Measurements from ENCODE around the gene HEPACAM2.

Gene HEPACAM2

DNA sequence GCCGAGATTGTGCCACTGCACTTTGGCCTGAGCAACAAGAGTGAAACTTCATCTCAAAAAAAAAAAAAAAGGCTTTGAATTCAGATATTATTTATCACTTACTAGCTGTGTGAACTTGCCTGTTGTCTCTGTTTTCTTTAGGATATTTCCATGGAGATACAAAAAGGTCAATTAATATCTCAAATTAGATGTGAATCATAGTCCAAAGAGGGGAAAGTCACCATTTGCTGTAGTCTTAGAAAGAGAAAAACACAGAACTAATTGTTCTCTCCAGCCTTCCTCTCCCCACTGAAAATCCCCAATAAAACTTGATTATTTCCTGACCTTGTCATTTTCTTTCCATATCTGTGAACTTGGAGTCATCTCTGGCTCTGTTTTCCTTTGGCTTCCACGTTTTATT, 21.2 kb downstream of the HEPACAM2 start:
- DNase-seq (ENCODE audit: low read depth) = no peak
- no peak overlapping the region for H3K4me3 ChIP-seq (ENCODE audit: low read depth, low read length)
- TF ChIP-seq, protein P1, sequence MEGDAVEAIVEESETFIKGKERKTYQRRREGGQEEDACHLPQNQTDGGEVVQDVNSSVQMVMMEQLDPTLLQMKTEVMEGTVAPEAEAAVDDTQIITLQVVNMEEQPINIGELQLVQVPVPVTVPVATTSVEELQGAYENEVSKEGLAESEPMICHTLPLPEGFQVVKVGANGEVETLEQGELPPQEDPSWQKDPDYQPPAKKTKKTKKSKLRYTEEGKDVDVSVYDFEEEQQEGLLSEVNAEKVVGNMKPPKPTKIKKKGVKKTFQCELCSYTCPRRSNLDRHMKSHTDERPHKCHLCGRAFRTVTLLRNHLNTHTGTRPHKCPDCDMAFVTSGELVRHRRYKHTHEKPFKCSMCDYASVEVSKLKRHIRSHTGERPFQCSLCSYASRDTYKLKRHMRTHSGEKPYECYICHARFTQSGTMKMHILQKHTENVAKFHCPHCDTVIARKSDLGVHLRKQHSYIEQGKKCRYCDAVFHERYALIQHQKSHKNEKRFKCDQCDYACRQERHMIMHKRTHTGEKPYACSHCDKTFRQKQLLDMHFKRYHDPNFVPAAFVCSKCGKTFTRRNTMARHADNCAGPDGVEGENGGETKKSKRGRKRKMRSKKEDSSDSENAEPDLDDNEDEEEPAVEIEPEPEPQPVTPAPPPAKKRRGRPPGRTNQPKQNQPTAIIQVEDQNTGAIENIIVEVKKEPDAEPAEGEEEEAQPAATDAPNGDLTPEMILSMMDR (IDR thresholded peaks at IDR 0.05; ENCODE audit: insufficient read depth, low read depth, low read length, missing control alignments) = no peak

DNA sequence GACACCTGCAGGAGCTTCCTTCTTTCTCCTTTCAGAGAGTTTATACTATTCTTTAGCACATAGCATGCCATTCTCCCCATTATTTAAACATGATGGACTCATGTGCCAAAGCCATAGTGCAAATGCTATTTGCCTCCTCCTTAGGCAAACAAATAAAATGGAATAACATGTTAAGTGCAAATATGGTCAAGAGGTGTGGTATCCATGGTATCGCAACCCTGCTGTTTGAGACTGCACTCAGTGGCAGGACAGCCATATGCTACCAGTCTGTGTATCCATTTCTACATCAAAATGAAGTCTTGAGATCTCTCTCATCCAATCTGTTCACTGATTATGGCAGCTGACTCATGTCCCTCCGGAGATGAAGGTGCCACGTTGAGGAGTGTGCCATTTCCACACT, 22.8 kb downstream of the HEPACAM2 start:
- TF ChIP-seq, protein P1 (IDR thresholded peaks at IDR 0.05; ENCODE audit: insufficient read depth, low read depth, low read length, missing control alignments) = no peak
- no peak for DNase-seq (ENCODE audit: low read depth)
- H3K4me3 ChIP-seq (ENCODE audit: low read depth, low read length) = no peak overlapping the region

DNA sequence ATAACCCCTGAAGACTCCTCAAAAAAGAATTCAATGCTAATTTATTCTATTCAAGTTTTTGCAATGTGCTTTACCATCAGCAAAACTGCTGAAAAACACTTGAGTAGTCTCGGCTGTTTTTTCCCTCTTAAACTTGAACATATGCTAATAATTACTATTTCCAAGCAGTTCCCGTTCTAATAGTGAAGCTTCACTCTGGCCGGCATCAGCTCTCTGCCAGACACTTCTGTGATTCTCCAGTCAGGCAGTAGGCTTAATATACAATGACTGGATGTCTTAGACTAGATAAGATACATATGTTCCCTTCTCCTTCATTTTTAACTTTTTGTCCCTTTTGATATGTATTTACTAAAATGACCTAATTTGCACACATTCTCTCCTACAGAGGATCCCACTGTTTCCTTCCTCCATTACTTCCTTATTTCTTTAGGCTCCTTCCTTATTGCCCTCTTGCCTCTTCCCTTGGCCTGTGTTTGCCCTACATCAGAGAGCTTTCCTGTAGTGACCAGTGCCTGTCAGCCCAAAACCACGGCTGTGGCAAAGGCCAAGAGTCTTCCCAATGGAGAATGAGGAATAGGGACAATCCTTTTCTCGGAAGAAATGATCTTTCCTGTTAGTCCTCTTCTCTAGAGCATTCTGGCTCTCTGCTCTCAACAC, 23.5 kb downstream of the HEPACAM2 start:
- H3K4me3 ChIP-seq (ENCODE audit: low read depth, low read length) = no peak overlapping the region
- no peak for DNase-seq (ENCODE audit: low read depth)
- TF ChIP-seq, protein P1 (IDR thresholded peaks at IDR 0.05; ENCODE audit: insufficient read depth, low read depth, low read length, missing control alignments) = no peak

DNA sequence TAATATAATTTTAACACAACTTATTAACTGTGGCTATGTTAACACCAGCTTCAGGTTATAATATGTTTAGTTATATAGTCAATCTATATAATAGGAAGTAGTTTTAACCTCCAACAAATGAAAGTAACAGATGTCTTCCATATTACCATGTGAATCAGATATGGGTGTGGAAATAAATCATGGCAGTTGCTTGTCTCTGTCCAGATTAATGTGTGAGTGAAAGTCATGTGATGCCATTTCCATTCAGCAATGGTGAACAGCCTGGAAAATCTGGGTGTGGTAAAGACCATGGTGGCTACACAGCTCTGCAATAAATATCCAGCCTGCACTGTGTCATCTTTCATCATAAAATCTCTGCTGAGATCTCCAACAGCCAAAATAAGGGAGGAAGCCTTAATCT, 27.8 kb downstream of the HEPACAM2 start:
- no peak overlapping the region for H3K4me3 ChIP-seq (ENCODE audit: low read depth, low read length)
- TF ChIP-seq, protein P1 (IDR thresholded peaks at IDR 0.05; ENCODE audit: insufficient read depth, low read depth, low read length, missing control alignments) = no peak
- DNase-seq (ENCODE audit: low read depth) = no peak

DNA sequence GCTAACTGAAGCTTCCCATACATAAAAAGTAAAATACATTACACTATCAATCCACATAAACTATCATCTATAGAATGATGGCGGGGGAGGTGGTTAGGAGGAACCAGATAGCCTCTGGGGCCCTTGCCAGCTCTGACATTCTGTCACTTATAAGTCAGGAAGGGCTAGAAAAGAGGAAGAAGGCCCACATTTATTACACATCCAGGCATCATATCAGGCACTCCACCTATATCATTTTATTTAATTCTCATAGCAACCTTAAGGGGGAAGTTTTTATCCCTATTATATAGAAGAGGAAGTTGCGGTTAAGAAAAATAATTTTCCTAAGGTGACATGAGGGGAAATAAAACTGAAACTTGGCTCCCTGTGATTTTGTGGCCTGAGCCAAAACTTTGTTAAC, 29.9 kb downstream of the HEPACAM2 start:
- TF ChIP-seq, protein P1 (IDR thresholded peaks at IDR 0.05; ENCODE audit: insufficient read depth, low read depth, low read length, missing control alignments) = no peak
- no peak for DNase-seq (ENCODE audit: low read depth)
- H3K4me3 ChIP-seq (ENCODE audit: low read depth, low read length) = no peak overlapping the region

DNA sequence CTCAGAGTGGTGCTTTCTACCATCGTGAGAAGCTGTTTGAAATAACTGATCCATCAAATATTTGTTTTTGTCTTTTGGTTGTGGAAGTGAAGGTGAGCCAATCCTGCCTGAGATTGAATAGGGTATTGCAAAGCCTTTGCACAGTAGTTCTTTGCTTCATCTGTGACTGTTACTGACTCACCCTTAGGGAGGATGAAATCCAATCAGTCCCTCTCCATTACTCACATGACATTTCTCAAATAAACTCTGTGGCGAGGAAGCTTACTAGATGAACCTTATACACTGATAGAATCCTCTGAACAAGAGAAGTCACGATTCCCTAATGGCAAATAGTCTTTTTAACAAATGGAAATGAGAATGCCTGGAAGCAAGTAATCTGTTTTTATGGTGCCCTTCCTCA, 31.9 kb downstream of the HEPACAM2 start:
- no peak overlapping the region for H3K4me3 ChIP-seq (ENCODE audit: low read depth, low read length)
- TF ChIP-seq, protein P1 (IDR thresholded peaks at IDR 0.05; ENCODE audit: insufficient read depth, low read depth, low read length, missing control alignments) = no peak
- DNase-seq (ENCODE audit: low read depth) = no peak

Measured in GM12865 (cell line).